Activated T-cell treated with anti-CD3 and anti-CD28 coated beads for 1 hour (primary cell): ENCODE results near the gene WDFY1.

Experiments used
- DNase-seq: peaks from one replicate; pipeline ENCODE4 v3.0.0-alpha.2; 2020; ENCODE audit warnings: low read depth

WDFY1 gene

DNA sequence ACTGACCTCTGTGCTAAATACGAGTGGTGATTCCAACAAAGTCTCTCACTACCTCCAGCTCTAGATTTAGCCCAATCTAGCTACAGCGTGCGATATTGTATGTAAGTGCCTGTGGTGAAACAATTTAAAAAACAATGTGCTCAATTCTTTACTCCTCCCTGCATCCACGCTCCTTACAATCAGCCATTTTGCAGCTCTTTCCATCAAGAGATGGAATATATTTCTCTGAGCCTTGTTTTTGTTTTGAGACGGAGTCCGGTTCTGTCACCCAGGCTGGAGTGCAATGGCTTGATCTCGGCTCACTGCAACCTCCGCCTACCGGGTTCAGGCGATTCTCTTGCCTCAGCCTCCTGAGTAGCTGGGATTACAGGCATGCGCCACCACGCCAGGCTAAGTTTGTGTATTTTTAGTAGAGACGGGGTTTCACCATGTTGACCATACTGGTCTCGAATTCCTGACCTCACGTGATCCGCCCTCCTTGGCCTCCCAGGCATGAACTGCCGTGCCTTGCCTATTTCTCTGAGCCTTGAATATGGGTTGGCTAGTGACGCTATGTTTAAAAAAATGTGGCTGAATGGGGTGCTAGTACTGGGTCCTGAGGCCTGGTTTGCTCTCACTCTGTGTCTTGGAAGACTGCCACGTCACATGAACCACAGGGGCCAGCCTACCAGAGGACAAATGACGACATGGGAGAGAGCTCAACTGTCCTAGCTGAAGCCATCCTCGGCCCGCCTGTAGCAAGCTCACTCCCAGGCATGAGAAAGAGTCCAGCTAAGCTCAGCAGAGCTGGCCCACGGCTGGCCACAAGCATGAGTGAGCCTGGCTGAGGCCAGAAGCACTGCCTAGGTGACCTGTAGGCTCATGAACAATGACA lies 14.8 kb downstream of the WDFY1 start:
- no peak for DNase-seq

DNA sequence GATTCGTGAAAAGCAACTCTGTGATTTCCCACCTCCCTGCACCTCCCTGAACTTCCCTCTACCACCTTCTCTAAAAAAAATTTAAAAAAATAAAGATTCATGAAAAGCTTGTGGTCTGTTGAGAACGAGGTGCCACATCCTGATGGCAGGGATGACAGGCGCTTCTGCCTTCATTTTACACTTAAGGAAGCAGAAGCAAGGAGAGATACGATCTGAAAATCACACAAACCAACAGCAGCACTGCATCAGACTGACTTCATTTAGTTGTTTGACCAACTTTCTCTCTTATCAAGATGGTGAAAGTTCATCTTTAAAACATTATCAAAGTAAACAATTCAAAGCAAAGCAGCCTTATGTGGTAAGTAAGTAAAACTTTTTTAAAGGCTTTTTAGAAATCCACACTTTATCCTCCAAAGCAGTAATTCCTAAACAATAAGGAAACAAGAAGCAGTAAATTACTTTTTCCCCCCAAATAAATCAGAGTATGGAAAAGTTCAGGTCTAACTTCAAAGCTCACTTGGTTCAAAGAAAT lies 15.5 kb downstream of the WDFY1 start:
- no peak for DNase-seq

DNA sequence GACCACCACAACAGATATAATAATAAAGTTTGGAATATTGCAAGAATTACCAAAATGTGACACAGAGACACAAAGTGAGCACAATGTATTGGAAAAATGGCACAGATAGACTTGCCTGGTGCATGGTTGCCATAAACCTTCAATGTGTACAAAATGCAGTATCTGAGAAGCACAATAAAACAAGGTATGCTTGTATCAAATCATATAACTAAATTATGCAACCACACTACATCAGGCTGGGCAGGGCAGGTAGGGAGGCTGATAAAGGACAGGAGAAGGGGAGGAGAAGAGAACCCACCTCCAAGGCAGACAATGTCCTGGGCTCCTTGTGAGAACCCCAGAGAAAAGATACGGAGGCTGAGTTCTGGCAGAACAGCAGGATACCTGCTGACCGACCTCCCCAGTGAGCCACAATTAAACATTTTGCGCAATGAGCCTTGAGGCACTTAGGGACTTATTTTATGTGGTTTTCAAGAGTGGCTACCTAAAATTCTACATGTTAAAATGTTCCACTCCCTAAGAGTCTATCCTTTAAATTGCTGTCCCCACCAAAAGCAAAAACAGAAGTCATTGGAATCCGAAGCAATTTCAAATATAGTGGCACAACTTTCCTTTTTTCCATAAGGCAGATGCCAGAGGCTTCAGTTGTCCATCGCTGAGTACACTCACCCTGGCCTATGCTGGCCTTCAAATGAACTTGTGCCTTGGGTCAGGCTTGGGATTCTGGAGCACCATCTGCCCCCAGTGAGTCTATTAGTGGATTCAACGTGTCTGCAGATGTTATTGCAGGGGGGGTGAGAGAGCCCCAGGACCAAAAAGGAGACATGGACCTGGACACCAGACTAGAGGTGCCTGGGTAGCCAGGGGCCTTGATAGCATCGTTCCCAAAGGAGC lies 16.8 kb downstream of the WDFY1 start:
- no peak for DNase-seq

DNA sequence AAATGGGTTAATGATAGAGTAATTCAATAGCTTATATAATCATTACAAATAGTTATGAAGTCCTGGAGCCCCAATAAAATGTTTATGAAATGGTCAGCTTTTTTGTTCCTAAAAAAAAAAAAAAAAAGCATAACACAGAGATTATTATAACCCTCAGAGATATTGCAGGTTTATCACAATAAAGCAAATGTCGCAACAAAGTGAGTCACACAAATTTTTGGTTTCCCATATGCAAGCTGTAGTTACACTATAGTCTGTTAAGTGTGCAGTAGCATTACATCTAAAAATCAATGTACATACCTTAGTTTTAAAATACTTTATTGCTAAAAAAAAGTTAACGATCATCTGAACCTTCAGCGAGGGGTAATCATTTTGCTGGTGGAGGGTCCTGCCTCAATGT lies 20.0 kb downstream of the WDFY1 start:
- DNase-seq: no peak

DNA sequence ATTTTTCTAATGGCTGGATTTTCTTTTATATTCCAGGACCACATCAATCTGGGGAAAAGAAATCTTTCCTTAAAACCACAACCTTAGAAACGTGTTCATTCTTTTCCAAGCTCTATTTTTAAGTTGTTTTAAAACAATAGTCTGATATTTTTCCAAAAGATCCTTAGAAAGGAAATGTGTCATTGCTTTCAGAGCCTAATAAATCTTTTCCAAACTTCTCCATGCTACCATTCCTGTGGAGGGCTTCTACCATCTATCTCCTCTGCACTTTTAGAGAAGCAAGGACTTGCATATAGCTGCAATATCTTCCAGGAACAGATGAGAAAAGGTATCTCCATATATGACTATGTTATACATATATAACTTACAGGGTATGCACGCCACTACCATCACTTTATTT lies 21.2 kb downstream of the WDFY1 start:
- DNase-seq: no peak

GRCh38 chr2:223922308-223922707 lies 22.8 kb downstream of the WDFY1 start:
- no peak for DNase-seq

GRCh38 chr2:223921204-223921603 lies 23.9 kb downstream of the WDFY1 start:
- DNase-seq: no peak

GRCh38 chr2:223920109-223920508 lies 25.0 kb downstream of the WDFY1 start:
- DNase-seq: no peak

- DNase-seq: no peak
These were observed 26.4 kb downstream of the WDFY1 start for GRCh38 chr2:223918671-223919134.

- no peak for DNase-seq
These were observed 28.8 kb downstream of the WDFY1 start for GRCh38 chr2:223916181-223916920.

- DNase-seq: no peak
These were observed 30.1 kb downstream of the WDFY1 start for GRCh38 chr2:223915071-223915470.

DNA sequence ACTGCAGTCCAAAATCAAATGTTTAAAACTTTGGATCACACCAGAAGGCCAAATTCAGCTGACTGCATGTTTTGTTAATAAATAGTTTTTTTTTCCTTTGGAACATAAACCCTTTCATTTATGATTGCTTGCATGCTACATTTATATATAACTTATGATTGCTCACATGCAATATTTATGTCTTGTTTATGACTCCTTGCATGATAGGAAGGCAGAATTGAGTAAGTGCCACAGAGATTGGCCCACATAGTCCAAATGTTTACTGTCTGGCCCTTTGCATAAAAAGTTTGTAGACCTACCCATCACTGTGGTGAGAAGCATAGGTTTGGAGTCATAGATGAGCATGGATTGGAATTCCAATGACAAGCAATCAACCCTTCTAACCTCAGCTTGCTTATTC lies 30.8 kb downstream of the WDFY1 start:
- no peak for DNase-seq

DNA sequence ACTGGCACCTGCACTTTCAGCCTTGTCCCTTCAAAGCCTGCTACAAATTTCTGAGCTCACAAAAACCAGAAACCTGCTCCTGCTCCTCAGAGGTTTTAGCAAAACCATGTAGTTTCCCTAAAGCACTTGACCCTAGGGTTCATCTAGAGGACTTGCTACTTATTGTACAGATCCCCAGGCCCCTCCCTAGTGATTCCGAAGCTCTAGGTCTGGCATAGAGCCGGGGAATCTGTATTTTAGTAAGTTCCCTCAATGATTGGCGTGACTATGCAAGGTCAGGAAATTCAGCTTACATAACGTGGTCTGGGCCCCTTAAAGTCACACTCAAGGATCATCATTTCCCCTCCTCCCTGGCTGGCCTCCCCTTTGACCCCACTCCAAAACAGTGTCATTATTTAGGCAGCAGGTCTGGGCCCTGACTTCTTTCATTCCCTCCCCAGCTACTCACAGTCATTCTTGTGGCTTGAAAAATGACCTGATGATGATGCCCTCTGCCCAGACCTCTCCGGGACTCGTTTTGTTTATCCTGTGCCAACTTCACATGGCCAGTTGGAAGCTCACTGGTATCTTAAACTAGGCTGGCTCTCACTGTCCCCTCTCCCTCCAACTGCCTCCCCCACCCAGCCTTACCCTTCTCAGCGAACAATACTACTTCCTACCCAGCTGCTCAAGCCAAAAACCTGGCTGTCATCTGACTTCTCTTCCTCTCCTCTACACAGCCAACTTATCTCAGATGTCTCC lies 36.0 kb downstream of the WDFY1 start:
- DNase-seq: no peak

GRCh38 chr2:223908304-223908998 lies 36.7 kb downstream of the WDFY1 start:
- DNase-seq: no peak

GRCh38 chr2:223905996-223906395 lies 39.1 kb downstream of the WDFY1 start:
- DNase-seq: no peak

GRCh38 chr2:223901854-223902253 lies 43.3 kb downstream of the WDFY1 start:
- DNase-seq: no peak

- DNase-seq: no peak
These were observed 43.8 kb downstream of the WDFY1 start for GRCh38 chr2:223901311-223901710.

GRCh38 chr2:223900531-223900930 lies 44.6 kb downstream of the WDFY1 start:
- no peak for DNase-seq

DNA sequence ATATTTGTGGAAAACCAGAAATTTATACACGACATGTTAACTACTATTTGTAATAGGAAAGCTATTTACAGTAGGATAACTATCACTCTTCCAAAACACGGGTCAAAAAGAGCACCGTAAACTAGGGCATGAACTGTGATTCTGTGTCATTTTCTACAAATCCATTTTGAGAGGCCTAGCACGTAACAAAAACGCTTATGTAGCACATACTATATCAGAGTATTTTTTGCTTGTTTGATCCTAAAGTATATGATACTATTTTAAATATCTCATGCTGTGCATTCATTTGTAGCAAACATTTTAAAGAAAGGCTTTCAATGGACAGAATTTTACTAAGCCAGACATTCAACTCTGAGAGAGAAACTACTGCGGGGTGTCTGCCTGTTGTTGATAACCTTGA lies 45.1 kb downstream of the WDFY1 start:
- no peak for DNase-seq

- no peak for DNase-seq
These were observed 47.3 kb downstream of the WDFY1 start for GRCh38 chr2:223897669-223898330.
